K562 (cell line): Measurements from ENCODE around the gene SEZ6. TPM values are rescaled to one million over a fixed set of nuclear protein-coding genes. Genes with fewer than 3 reads are reported as not detected.

Source experiments
- ATAC-seq: fragments of 200-7000 bp; cut with Tn5 transposase; 3 replicates; pipeline ENCODE4 v1.9.1; 2020; ENCODE audit warnings: moderate library complexity
- BruUV-seq: library from RNA; stranded (reverse); fragments of 400-500 nt; replicated peaks from 2 replicates; lab custom pipeline; 2021; lab: Mats Ljungman, UMichigan
- CTCF ChIA-PET: fragments of 300-600 bp; formaldehyde crosslinking; extraction: SDS; loops from one replicate; lab custom pipeline; 2021; ENCODE audit warnings: low intra/inter-chr PET ratio; lab: Yijun Ruan, JAX
- POLR2A ChIA-PET: fragments of 300-600, 350-650 bp; sonication (Branson Sonifier 250); formaldehyde crosslinking; extraction: SDS; loops from one replicate; lab custom pipeline; 2021; ENCODE audit warnings: antibody characterized with exemption, inconsistent platforms; lab: Yijun Ruan, JAX
- DNase-seq, 4 experiments: peaks; one replicate each; pipeline versions ENCODE4 v3.0.0 to v3.0.0-alpha.2; 2011 to 2018; ENCODE audit warnings: low spot score in 3 of 4, mixed read lengths in 3 of 4; ENCODE audit errors: extremely low read depth in 1 of 4
- FAIRE-seq: peaks from 2 replicates; lab custom pipeline; 2011; peaks lifted over from hg19 to GRCh38; lab: Jason Lieb, UNC
- H2AFZ ChIP-seq: 2 replicates; pipeline ENCODE4 v1.6.0; 2011; ENCODE audit warnings: low read depth, low read length, control low read depth, inconsistent platforms
- H3K27ac ChIP-seq: fragments of 200-600 bp; 3 replicates; pipeline ENCODE4 v1.8.0; 2011; ENCODE audit warnings: low read depth, mild to moderate bottlenecking, control low read depth, inconsistent platforms, low read length, moderate library complexity, mixed read lengths; ENCODE audit errors: extremely low read depth
- H3K27me3 ChIP-seq, 2 experiments: fragments of 300-600 bp in 1 of 2; 2 replicates in 1 of 2; 3 replicates in 1 of 2; pipeline versions ENCODE4 v1.6.0 to v1.8.0; 2011; ENCODE audit warnings: inconsistent platforms in 2 of 2, low read length in 2 of 2, mild to moderate bottlenecking in 1 of 2, mixed read lengths in 1 of 2, moderate library complexity in 1 of 2; ENCODE audit not compliant: control insufficient read depth in 2 of 2, insufficient read depth in 2 of 2
- H3K36me3 ChIP-seq: fragments of 300-600 bp; 3 replicates; pipeline ENCODE4 v1.8.0; 2011; ENCODE audit warnings: mild to moderate bottlenecking, low read length, inconsistent platforms; ENCODE audit not compliant: control insufficient read depth, insufficient read depth
- H3K4me1 ChIP-seq, 2 experiments: fragments of 200-600 bp in 1 of 2; replicated peaks in 1 of 2; 2 replicates in 1 of 2; 3 replicates in 1 of 2; pipeline versions ENCODE4 v1.5.1 to v1.8.0; 2011; ENCODE audit warnings: inconsistent platforms in 2 of 2, low read length in 2 of 2, mild to moderate bottlenecking in 1 of 2, mixed read lengths in 1 of 2, moderate library complexity in 1 of 2; ENCODE audit not compliant: control insufficient read depth in 2 of 2, insufficient read depth in 2 of 2
- H3K4me2 ChIP-seq: 2 replicates; pipeline ENCODE4 v1.6.1; 2011; ENCODE audit warnings: low read length, control low read depth, inconsistent platforms, mixed read lengths; ENCODE audit not compliant: insufficient read depth
- H3K4me3 ChIP-seq: fragments of 200-600 bp; sonication (generic), shearing (Covaris generic); 2 replicates; pipeline ENCODE4 v1.5.1; 2016; ENCODE audit warnings: control low read depth, inconsistent platforms
- H3K79me2 ChIP-seq: fragments of 200-600 bp; 3 replicates; pipeline ENCODE4 v1.8.0; 2011; ENCODE audit warnings: low read length, inconsistent platforms; ENCODE audit not compliant: control insufficient read depth, insufficient read depth
- H3K9ac ChIP-seq, 2 experiments: 2 replicates each; pipeline versions ENCODE4 v1.6.0 to v1.6.1; 2011; ENCODE audit warnings: low read depth in 2 of 2, low read length in 2 of 2, control low read depth in 1 of 2, inconsistent platforms in 1 of 2, mild to moderate bottlenecking in 1 of 2, mixed read lengths in 1 of 2; ENCODE audit not compliant: insufficient read depth in 1 of 2
- H3K9me1 ChIP-seq: one replicate; pipeline ENCODE4 v1.6.0; 2011; ENCODE audit warnings: inconsistent platforms, mild to moderate bottlenecking, low read length, moderate library complexity; ENCODE audit not compliant: control insufficient read depth, insufficient read depth
- H3K9me3 ChIP-seq: replicated peaks from 2 replicates; pipeline ENCODE4 v1.5.1; 2011; ENCODE audit warnings: low read depth, low read length, inconsistent platforms; ENCODE audit not compliant: control insufficient read depth, insufficient read depth
- H4K20me1 ChIP-seq: replicated peaks from 2 replicates; pipeline ENCODE4 v1.6.1; 2011; ENCODE audit warnings: low read length, inconsistent platforms, mixed read lengths; ENCODE audit not compliant: control insufficient read depth, insufficient read depth
- FUS ChIP-seq: fragments of 200-400 bp; formaldehyde crosslinking; optimal IDR thresholded peaks from 2 replicates; pipeline ENCODE3; 2017; ENCODE audit warnings: low read depth, low read length
- GABPB2 ChIP-seq: fragments of 250-450 bp; sonication (Bioruptor Pico); conservative IDR thresholded peaks from 2 replicates; pipeline ENCODE4 v1.5.1; 2021; ENCODE audit warnings: mild to moderate bottlenecking
- NFIC ChIP-seq: fragments of 450-650 bp; IDR thresholded peaks from 2 replicates; pipeline ENCODE4 v1.6.1; 2017; ENCODE audit warnings: mild to moderate bottlenecking, inconsistent platforms
- RAD51 ChIP-seq: fragments of 450-650 bp; IDR thresholded peaks from 2 replicates; pipeline ENCODE4 v1.7.1; 2016; ENCODE audit warnings: low read depth, mild to moderate bottlenecking, borderline replicate concordance
- whole genome bisulfite sequencing: fragments of 100-300 bp; shearing (Covaris generic); methylation state at CpG from one replicate; pipeline ENCODE4 v1.1.6; 2016; ENCODE audit warnings: low coverage, mixed read lengths; ENCODE audit not compliant: insufficient coverage; ENCODE audit errors: missing lambda C conversion rate; 5-methylcytosine and 5-hydroxymethylcytosine counted together
- in situ Hi-C: fragments of 300-500 bp; cut with MboI; formaldehyde crosslinking; loops from 4 replicates; pipeline ENCODE4 v1.15.0; 2018; ENCODE audit warnings: inconsistent platforms, mixed read lengths
- intact Hi-C: fragments of 100-400 bp; cut with micrococcal nuclease; formaldehyde crosslinking; loops from 2 replicates; pipeline ENCODE4 v1.14.2; 2022
- polyA plus RNA-seq, 8 experiments: library from polyadenylated mRNA; depleted of rRNA in 4 of 8; stranded (reverse) in 5 of 8; unstranded in 3 of 8; fragments of >200 nt; fragmentation: Nextera tagmentation in 2 of 8; fragmentation: Illumina TruSeq in 1 of 8; extraction: Ambion mirVana in 2 of 8; extraction: Trizol in 1 of 8; gene quantifications; 2 replicates each; pipeline versions ENCODE4 v1.2.1 to v1.2.3, GENCODE V29; 2011 to 2014; ENCODE audit warnings: inconsistent platforms in 1 of 8, missing spikeins in 1 of 8
- total RNA-seq, 7 experiments: library from RNA; depleted of rRNA in 6 of 7; stranded (reverse); fragments of >200 nt in 6 of 7; fragmentation: Illumina TruSeq in 2 of 7; extraction: Trizol in 2 of 7; gene quantifications; 2 replicates each; pipeline versions ENCODE4 v1.2.1 to v1.2.3, GENCODE V29; 2011 to 2021; ENCODE audit warnings: low replicate concordance in 1 of 7

SEZ6 gene
- total and polyA plus RNA-seq, 9 of the 15 experiments (the other 6 are each of a cell fraction or from before 2014, with no cell fraction given), result not detected

DNA sequence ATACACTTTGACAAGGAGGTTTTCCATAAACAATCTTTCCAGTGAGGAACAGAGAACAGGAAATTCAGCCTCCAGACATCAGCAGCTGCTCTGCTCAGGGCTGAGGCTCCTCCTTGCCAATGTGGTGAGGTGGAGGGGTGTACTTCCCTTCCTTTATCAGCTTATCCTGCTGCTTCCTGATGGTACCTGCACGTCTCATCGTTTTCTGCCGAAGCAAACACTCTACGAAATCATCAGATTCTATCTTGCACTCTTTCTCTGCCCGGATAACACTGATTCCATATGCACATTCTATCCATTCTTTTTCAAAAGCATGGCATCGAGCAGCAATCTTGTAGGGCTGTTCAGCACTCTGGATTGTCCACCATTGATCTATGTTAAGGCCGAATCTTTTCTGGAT is 15.4 kb upstream of the SEZ6 start (continued):
- TF ChIP-seq RAD51 (no peak), GABPB2 (CRISPR knock-in tag) (no peak)

DNA sequence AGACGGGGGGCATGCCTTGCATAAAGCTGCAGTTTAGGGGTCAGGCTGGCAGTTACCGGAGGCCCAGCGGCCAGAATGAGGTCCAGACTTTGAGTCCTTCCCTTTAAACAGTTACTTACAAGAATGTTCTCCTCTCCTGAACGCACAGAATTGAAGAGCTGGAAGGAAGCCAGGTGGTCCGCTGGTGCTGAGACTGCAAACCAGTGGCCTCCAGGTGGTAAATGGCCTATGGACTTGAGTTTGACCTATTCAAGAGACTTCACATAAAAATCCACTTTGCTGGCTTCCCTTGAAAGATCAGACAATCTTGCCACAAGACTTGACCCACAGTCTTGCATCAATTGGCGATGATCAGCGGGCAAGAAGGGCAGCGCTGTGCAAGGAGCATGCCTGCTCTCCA is 14.7 kb upstream of the SEZ6 start:
- Histone ChIP-seq H3K36me3 (no peaks in the 10 kb centered on the region), H3K79me2 (no peaks in the 10 kb centered on the region), H3K9me3 (no peaks in the 10 kb centered on the region), H3K27ac (no peak overlapping the region), H3K4me1 (peaks cover 0 to 6% of the 10 kb centered on the region in 2 experiments; a peak in 2 of 5 replicates), H2AFZ (no peak overlapping the region), H3K27me3 (peaks cover 56 to 74% of the 10 kb centered on the region in 2 experiments), H3K4me3 (no peak overlapping the region), H3K9ac (no peak overlapping the region), H4K20me1 (no peaks in the 10 kb centered on the region; the same call in 1 of the 2 replicates), H3K4me2 (no peak overlapping the region), H3K9me1 (no peaks in the 10 kb centered on the region)
- no peak for DNase-seq
- CTCF ChIA-PET, result no interaction called here
- 4% methylated on average over 7 of the region's 8 CpGs for WGBS
- POLR2A ChIA-PET, result interaction anchor here (1.1 kb wide), 1 partner anchor 10 kb away, joined by 3 read pairs; no protein-coding TSS in a partner anchor
- in situ Hi-C loops (no loop called here), intact Hi-C loops (loop anchor here (5.0 kb wide), 1 partner anchor 47 kb away; no protein-coding TSS in a partner anchor)
- TF ChIP-seq FUS, result no peak
- 0 out of 2 replicates have a peak, but pooled peaks have one; percentile 14 for TF ChIP-seq NFIC
- BruUV-seq, result no TSS peak
- no peak for ATAC-seq
- no peak for FAIRE-seq
